ENCODE results near the gene MACC1. TPM values are rescaled to one million over a fixed set of nuclear protein-coding genes. Genes with fewer than 3 reads are reported as not detected.
"Not testable (repeated sequence)": the region's sequence is repeated elsewhere in the genome, so short reads cannot be mapped to it uniquely, and the experiment has no call there.

The MACC1 gene
- total and polyA plus RNA-seq, 5 donors from 2014 or later, result 0.12 to 1.0 (median 0.21) TPM; not detected in 2

DNA sequence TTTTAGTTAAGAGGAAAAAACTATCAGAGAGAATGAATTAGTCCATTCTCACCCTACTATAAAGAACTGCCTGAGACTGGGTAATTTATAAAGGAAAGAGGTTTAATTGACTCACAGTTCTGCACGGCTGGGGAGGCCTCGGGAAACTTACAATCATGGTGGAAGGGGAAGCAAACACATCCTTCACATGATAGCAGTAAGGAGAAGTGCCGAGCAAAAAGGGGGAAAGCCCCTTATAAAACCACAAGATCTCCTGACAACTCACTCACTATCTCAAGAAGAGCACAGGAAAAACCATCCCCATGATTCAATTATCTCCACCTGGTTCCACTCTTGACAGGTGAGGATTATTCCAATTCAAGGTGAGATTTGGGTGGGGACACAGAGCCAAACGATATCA lies 29.3 kb downstream of the MACC1 start:
- not testable (repeated sequence) for H3K4me3 Mint-ChIP-seq; ATAC-seq (ENCODE audit: low read depth in 2 of 2); H3K36me3 ChIP-seq (ENCODE audit: control insufficient read depth, insufficient read depth, low read length); H3K27ac Mint-ChIP-seq; H3K4me3 ChIP-seq (ENCODE audit: low read depth, low read length); H3K27me3 ChIP-seq (ENCODE audit: control insufficient read depth, insufficient read depth, low read length); H3K9me3 ChIP-seq (ENCODE audit: control insufficient read depth in 2 of 2, low read length in 2 of 2); H3K4me1 ChIP-seq (ENCODE audit: control insufficient read depth, insufficient read depth, low read length, poor library complexity, severe bottlenecking); H3K4me1 Mint-ChIP-seq; DNase-seq; H3K27ac ChIP-seq (ENCODE audit: insufficient read depth, low read length, poor library complexity, severe bottlenecking); H3K27me3 Mint-ChIP-seq; H3K36me3 Mint-ChIP-seq
- peaks cover 2 to 18% (median 5%) of the 10 kb centered on the region in 7 donors for H3K9me3 Mint-ChIP-seq

DNA sequence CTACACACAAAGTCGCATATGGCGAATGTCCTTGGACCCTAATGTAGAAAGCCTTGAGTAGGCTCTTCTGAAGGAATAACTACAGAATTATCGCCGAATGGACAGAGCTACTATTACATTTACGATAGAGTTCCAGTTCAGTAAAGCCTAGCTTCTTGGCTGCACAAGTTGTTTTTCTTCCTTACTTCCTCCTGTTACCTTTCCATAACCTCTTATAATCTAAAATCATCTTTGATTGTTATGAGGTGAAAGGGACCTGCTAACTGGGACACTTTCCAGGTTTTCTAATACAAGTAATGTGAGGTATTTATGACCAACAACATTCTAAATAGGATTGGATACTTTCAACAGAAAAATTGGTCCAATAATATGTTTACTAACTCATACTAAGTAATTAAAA lies 31.2 kb downstream of the MACC1 start:
- H3K9me3 ChIP-seq (ENCODE audit: control insufficient read depth in 2 of 2, low read length in 2 of 2), result no peaks in the 10 kb centered on the region
- no peaks in the 10 kb centered on the region for H3K27me3 Mint-ChIP-seq
- no peak for ATAC-seq (ENCODE audit: low read depth in 2 of 2)
- H3K4me1 Mint-ChIP-seq, result peaks cover 0 to 4% (median 0%) of the 10 kb centered on the region in 4 donors
- no peak overlapping the region for H3K4me3 Mint-ChIP-seq
- DNase-seq, result no peak
- no peaks in the 10 kb centered on the region for H3K27me3 ChIP-seq (ENCODE audit: control insufficient read depth, insufficient read depth, low read length)
- H3K27ac ChIP-seq (ENCODE audit: insufficient read depth, low read length, poor library complexity, severe bottlenecking), result no peak overlapping the region
- no peaks in the 10 kb centered on the region for H3K4me1 ChIP-seq (ENCODE audit: control insufficient read depth, insufficient read depth, low read length, poor library complexity, severe bottlenecking)
- no peak overlapping the region for H3K27ac Mint-ChIP-seq
- H3K36me3 ChIP-seq (ENCODE audit: control insufficient read depth, insufficient read depth, low read length), result no peaks in the 10 kb centered on the region
- H3K36me3 Mint-ChIP-seq, result no peaks in the 10 kb centered on the region
- H3K9me3 Mint-ChIP-seq, result peaks cover 1 to 24% (median 5%) of the 10 kb centered on the region in 7 donors
- H3K4me3 ChIP-seq (ENCODE audit: low read depth, low read length), result no peak overlapping the region

DNA sequence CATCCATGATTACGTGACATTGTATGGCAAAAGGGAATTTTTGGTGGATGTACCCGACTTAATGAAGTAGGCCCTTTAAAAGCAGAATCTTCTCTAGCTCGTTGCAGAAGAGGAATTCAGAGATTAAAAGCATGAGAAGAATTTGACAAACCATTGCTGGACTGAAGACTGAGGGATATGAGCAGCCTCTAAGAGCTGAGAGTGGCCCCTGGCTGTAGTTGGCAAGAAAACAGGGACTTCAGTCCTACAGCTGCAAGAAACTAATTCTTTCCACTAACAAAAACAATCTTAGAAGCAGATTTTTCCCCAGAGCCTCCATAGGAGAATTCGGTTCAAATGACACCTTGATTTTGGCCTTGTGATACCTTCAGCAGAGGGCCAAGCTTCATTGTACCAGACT lies 34.1 kb downstream of the MACC1 start:
- Histone ChIP-seq H3K4me3 (ENCODE audit: low read depth, low read length) (no peak overlapping the region), H3K9me3 (ENCODE audit: control insufficient read depth in 2 of 2, low read length in 2 of 2) (no peaks in the 10 kb centered on the region), H3K36me3 (ENCODE audit: control insufficient read depth, insufficient read depth, low read length) (no peaks in the 10 kb centered on the region), H3K4me1 (ENCODE audit: control insufficient read depth, insufficient read depth, low read length, poor library complexity, severe bottlenecking) (no peaks in the 10 kb centered on the region), H3K27ac (ENCODE audit: insufficient read depth, low read length, poor library complexity, severe bottlenecking) (no peak overlapping the region), H3K27me3 (ENCODE audit: control insufficient read depth, insufficient read depth, low read length) (no peaks in the 10 kb centered on the region)
- Mint-ChIP-seq H3K27ac (no peak overlapping the region), H3K9me3 (peaks cover 0 to 11% (median 2%) of the 10 kb centered on the region in 7 donors), H3K27me3 (no peaks in the 10 kb centered on the region), H3K36me3 (no peaks in the 10 kb centered on the region), H3K4me3 (no peak overlapping the region), H3K4me1 (no peaks in the 10 kb centered on the region)
- DNase-seq (no peak), ATAC-seq (ENCODE audit: low read depth in 2 of 2) (no peak)

DNA sequence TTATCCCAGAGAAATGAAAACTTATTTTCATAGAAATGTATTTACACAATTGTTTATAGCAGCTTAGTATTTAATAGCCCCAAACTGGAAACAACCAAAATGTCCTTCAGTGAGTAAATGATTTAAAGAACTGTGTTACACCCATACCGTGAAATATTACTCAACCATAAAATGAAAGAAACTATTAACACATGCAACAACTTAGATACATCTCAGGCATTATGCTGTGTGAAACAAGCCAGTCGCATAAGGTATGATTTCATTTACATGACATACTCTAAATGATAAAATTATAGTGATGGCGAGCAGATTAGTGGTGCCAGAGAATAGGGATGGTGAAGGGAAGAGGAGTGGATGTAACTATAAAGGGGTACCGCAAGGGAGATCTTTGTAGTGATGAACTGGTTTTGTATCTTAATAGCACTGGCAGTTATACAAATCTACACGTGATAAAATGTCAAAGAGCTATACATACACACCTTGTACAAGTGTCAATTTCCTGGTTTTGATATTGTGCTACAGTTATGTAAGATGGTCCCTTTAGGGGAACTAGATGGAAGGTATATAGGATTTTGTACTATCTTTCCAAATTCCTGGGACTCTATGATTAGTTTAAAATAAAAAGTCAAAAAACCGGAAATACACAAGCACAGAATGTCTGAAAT lies 40.5 kb downstream of the MACC1 start:
- H3K27ac Mint-ChIP-seq, result no peak overlapping the region
- peaks cover 0 to 3% (median 0%) of the 10 kb centered on the region in 7 donors for H3K9me3 Mint-ChIP-seq
- H3K27me3 Mint-ChIP-seq, result no peaks in the 10 kb centered on the region
- H3K27me3 ChIP-seq (ENCODE audit: control insufficient read depth, insufficient read depth, low read length), result no peaks in the 10 kb centered on the region
- H3K36me3 ChIP-seq (ENCODE audit: control insufficient read depth, insufficient read depth, low read length), result no peaks in the 10 kb centered on the region
- no peak overlapping the region for H3K4me3 Mint-ChIP-seq
- no peaks in the 10 kb centered on the region for H3K36me3 Mint-ChIP-seq
- H3K9me3 ChIP-seq (ENCODE audit: control insufficient read depth in 2 of 2, low read length in 2 of 2), result no peaks in the 10 kb centered on the region
- no peak for DNase-seq
- H3K4me3 ChIP-seq (ENCODE audit: low read depth, low read length), result no peak overlapping the region
- ATAC-seq (ENCODE audit: low read depth in 2 of 2), result no peak
- H3K4me1 ChIP-seq (ENCODE audit: control insufficient read depth, insufficient read depth, low read length, poor library complexity, severe bottlenecking), result no peaks in the 10 kb centered on the region
- no peaks in the 10 kb centered on the region for H3K4me1 Mint-ChIP-seq
- no peak overlapping the region for H3K27ac ChIP-seq (ENCODE audit: insufficient read depth, low read length, poor library complexity, severe bottlenecking)

DNA sequence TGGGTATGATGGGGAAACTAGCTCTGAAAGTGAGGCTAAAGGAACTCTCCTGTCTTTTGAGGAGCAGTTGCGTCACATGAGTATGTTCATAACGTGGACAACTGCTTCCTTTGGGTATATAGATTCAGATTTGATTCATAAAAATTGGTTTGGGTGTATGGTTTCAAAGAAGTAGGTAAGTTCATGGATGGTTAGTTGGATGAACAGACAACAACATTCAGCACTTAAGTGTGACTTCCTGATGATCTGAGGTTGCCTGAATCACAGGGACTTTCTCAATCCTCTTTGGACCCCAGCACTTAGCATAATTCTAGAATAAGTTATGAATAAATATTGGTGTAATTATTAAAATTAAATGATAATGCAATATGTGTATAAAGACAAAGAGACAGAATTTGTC lies 43.4 kb downstream of the MACC1 start:
- no peaks in the 10 kb centered on the region for H3K4me1 Mint-ChIP-seq
- no peaks in the 10 kb centered on the region for H3K27me3 Mint-ChIP-seq
- H3K9me3 Mint-ChIP-seq, result peaks cover 0 to 3% (median 0%) of the 10 kb centered on the region in 7 donors
- Histone ChIP-seq H3K36me3 (ENCODE audit: control insufficient read depth, insufficient read depth, low read length) (no peaks in the 10 kb centered on the region), H3K27ac (ENCODE audit: insufficient read depth, low read length, poor library complexity, severe bottlenecking) (no peak overlapping the region), H3K4me1 (ENCODE audit: control insufficient read depth, insufficient read depth, low read length, poor library complexity, severe bottlenecking) (no peaks in the 10 kb centered on the region), H3K27me3 (ENCODE audit: control insufficient read depth, insufficient read depth, low read length) (no peaks in the 10 kb centered on the region), H3K4me3 (ENCODE audit: low read depth, low read length) (no peak overlapping the region), H3K9me3 (ENCODE audit: control insufficient read depth in 2 of 2, low read length in 2 of 2) (no peaks in the 10 kb centered on the region)
- no peak for ATAC-seq (ENCODE audit: low read depth in 2 of 2)
- H3K36me3 Mint-ChIP-seq, result no peaks in the 10 kb centered on the region
- no peak overlapping the region for H3K27ac Mint-ChIP-seq
- no peak for DNase-seq
- no peak overlapping the region for H3K4me3 Mint-ChIP-seq

DNA sequence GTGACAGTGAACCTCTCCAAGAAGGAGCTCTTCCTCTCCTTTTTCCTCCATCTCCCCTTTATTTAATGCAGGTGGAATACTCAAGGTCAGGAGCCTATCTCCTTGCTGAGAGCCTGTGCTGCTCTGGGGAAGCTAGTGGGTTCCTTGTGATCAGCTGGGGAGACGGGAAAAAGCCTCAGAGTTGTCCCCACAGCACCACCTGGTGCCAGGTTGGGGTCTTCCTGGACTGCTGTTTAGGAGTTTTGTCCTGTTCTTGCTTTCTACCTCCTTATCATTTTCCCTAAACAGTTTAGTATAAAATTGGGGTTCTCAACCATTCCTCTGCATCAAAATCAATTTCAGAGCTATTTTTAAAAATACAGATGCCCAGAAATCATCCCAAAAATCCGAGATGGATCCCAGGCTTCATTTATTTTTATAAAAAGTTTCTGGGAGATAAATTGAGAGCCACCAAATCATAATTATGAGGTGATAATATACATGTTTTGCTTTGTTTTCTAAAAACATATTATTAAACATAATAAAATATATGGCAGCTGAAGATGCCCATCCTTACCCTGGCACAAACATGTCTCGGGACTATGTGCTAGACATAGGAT lies 44.3 kb downstream of the MACC1 start:
- Histone ChIP-seq H3K27ac (ENCODE audit: insufficient read depth, low read length, poor library complexity, severe bottlenecking) (no peak overlapping the region), H3K36me3 (ENCODE audit: control insufficient read depth, insufficient read depth, low read length) (no peaks in the 10 kb centered on the region), H3K4me3 (ENCODE audit: low read depth, low read length) (no peak overlapping the region), H3K27me3 (ENCODE audit: control insufficient read depth, insufficient read depth, low read length) (no peaks in the 10 kb centered on the region), H3K9me3 (ENCODE audit: control insufficient read depth in 2 of 2, low read length in 2 of 2) (no peaks in the 10 kb centered on the region), H3K4me1 (ENCODE audit: control insufficient read depth, insufficient read depth, low read length, poor library complexity, severe bottlenecking) (no peaks in the 10 kb centered on the region)
- H3K27me3 Mint-ChIP-seq, result no peaks in the 10 kb centered on the region
- no peaks in the 10 kb centered on the region for H3K36me3 Mint-ChIP-seq
- DNase-seq (peak in 1 of 3 donors; percentile 9), ATAC-seq (ENCODE audit: low read depth in 2 of 2) (no peak)
- no peaks in the 10 kb centered on the region for H3K4me1 Mint-ChIP-seq
- peaks cover 0 to 3% (median 0%) of the 10 kb centered on the region in 7 donors for H3K9me3 Mint-ChIP-seq
- no peak overlapping the region for H3K4me3 Mint-ChIP-seq
- no peak overlapping the region for H3K27ac Mint-ChIP-seq

DNA sequence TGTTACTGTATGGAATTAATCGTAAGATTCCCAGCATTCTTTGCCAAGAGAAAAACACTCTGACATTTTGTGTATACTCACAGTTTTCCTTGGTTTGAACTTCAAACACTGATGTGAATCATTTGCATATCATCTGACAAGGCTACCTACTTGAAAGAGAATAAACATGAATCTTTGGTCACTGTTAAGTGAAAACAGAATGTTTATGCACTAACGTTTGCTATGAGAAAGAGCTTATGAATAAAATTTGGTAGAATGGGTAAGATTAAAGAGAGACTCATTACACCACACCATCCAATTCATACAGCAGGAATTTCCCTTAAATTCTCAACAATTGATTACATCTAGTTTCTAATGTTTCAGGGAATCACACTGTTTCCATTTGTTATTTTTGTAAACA lies 46.6 kb downstream of the MACC1 start:
- no peaks in the 10 kb centered on the region for H3K4me1 Mint-ChIP-seq
- H3K27ac ChIP-seq (ENCODE audit: insufficient read depth, low read length, poor library complexity, severe bottlenecking), result no peak overlapping the region
- no peak overlapping the region for H3K4me3 Mint-ChIP-seq
- H3K27ac Mint-ChIP-seq, result no peak overlapping the region
- no peaks in the 10 kb centered on the region for H3K36me3 Mint-ChIP-seq
- H3K9me3 Mint-ChIP-seq, result peaks cover 0 to 3% (median 0%) of the 10 kb centered on the region in 7 donors
- no peaks in the 10 kb centered on the region for H3K4me1 ChIP-seq (ENCODE audit: control insufficient read depth, insufficient read depth, low read length, poor library complexity, severe bottlenecking)
- H3K27me3 ChIP-seq (ENCODE audit: control insufficient read depth, insufficient read depth, low read length), result no peaks in the 10 kb centered on the region
- H3K9me3 ChIP-seq (ENCODE audit: control insufficient read depth in 2 of 2, low read length in 2 of 2), result no peaks in the 10 kb centered on the region
- no peak overlapping the region for H3K4me3 ChIP-seq (ENCODE audit: low read depth, low read length)
- H3K36me3 ChIP-seq (ENCODE audit: control insufficient read depth, insufficient read depth, low read length), result no peaks in the 10 kb centered on the region
- ATAC-seq (ENCODE audit: low read depth in 2 of 2) (no peak), DNase-seq (no peak)
- H3K27me3 Mint-ChIP-seq, result no peaks in the 10 kb centered on the region

DNA sequence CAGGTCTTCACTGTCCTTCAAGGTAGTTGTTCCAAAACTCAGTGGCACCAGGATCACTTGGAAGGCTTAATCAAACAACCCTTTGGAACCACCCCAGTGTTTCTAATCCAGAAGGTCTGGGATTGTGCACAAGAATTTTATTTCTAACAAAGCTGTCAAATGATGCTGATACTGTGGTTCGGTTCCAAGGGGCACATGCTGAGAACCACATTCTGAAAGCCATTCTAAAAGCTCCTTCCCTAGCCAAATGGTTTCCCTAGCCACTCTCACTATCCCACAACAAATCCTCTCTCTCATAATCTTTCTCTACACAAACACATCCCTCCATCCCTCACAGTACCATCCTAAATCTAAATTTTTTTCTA lies 52.1 kb downstream of the MACC1 start:
- no peak for ATAC-seq (ENCODE audit: low read depth in 2 of 2)

More for the DNA sequence above, 52.1 kb downstream of the MACC1 start:
- Histone ChIP-seq H3K4me3 (ENCODE audit: low read depth, low read length) (no peak overlapping the region), H3K4me1 (ENCODE audit: control insufficient read depth, insufficient read depth, low read length, poor library complexity, severe bottlenecking) (no peaks in the 10 kb centered on the region), H3K27ac (ENCODE audit: insufficient read depth, low read length, poor library complexity, severe bottlenecking) (no peak overlapping the region), H3K27me3 (ENCODE audit: control insufficient read depth, insufficient read depth, low read length) (no peaks in the 10 kb centered on the region), H3K9me3 (ENCODE audit: control insufficient read depth in 2 of 2, low read length in 2 of 2) (no peaks in the 10 kb centered on the region), H3K36me3 (ENCODE audit: control insufficient read depth, insufficient read depth, low read length) (no peaks in the 10 kb centered on the region)
- H3K9me3 Mint-ChIP-seq, result peaks cover 0 to 2% (median 0%) of the 10 kb centered on the region in 7 donors
- no peak overlapping the region for H3K4me3 Mint-ChIP-seq
- H3K36me3 Mint-ChIP-seq, result no peaks in the 10 kb centered on the region
- no peaks in the 10 kb centered on the region for H3K27me3 Mint-ChIP-seq
- DNase-seq, result no peak
- H3K4me1 Mint-ChIP-seq, result no peaks in the 10 kb centered on the region
- no peak overlapping the region for H3K27ac Mint-ChIP-seq
